GM10248 (cell line): ENCODE results near the gene DENND4A.

Source experiments
- CTCF ChIA-PET: fragments of 300-600 bp; sonication (Branson Sonifier 250); formaldehyde crosslinking; extraction: SDS; loops from one replicate; lab custom pipeline; 2021; ENCODE audit warnings: antibody characterized with exemption; lab: Yijun Ruan, JAX
- POLR2A ChIA-PET: fragments of 350-650 bp; sonication (Branson Sonifier 250); formaldehyde crosslinking; extraction: SDS; loops from one replicate; lab custom pipeline; 2020; ENCODE audit warnings: antibody characterized with exemption; lab: Yijun Ruan, JAX
- DNase-seq: peaks from one replicate; pipeline ENCODE4 v3.0.0; 2012; ENCODE audit errors: extremely low spot score
- CTCF ChIP-seq: IDR thresholded peaks from 2 replicates; pipeline ENCODE4 v1.5.1; 2012; ENCODE audit warnings: mild to moderate bottlenecking, low read depth; ENCODE audit errors: extremely low read depth, missing control alignments, control extremely low read depth

DENND4A gene

DNA sequence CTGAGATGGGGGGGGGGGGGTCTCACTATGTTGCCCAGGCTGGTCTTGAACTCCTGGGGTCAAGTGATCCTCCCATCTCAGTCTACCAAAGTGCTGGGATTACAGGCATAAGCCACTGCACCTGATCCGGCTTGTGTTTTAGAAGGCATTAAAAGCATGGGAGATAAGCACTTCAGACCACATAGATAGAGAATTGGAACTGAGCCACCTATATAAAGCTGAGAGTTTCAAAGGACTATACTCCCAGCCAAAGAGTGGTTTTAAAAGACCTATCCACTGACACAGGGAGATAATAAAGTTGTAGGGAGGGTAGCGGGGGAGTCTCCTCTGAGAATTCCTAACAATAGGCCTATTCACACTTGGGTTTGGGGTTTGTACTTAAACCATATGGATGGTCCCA, 34.8 kb downstream of the DENND4A start:
- CTCF ChIA-PET: no interaction called here
- no peak for TF ChIP-seq CTCF

GRCh38 chr15:65752151-65752700, 39.9 kb downstream of the DENND4A start:
- DNase-seq: no peak
- no peak for TF ChIP-seq CTCF
- ChIA-PET CTCF (no interaction called here), POLR2A (no interaction called here)

More for the DNA sequence above, 34.8 kb downstream of the DENND4A start:
- POLR2A ChIA-PET: interaction anchor here (0.5 kb wide), 1 partner anchor 11 kb away, joined by 4 read pairs; no protein-coding TSS in a partner anchor
- DNase-seq: no peak

DNA sequence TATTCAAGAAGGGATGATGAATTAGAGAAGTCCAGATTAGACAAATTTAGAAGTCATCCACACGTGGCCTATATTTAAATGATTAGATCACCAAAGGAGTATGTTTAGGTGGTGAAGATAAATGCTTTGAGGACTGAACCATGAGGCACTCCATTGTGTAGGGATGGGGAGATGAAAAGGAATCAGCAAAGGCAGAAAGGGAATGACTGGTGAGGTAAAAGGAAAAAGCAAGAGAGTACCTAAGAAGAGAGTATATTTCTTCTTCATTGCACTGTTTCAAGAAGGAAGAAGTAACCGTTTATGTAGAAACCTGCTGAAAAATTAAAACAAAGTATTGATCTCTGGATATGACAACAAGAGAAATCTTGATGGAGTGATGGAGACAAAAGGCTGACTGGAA, 40.7 kb downstream of the DENND4A start:
- no peak for DNase-seq
- ChIA-PET CTCF (no interaction called here), POLR2A (no interaction called here)
- TF ChIP-seq CTCF: no peak

- CTCF ChIA-PET: interaction anchor here (1.5 to 1.6 kb wide), 3 partner anchors 8 to 20 kb away, joined by 4 to 5 read pairs (median 4); no protein-coding TSS in a partner anchor
- POLR2A ChIA-PET: interaction anchor here (0.7 kb wide), 1 partner anchor 39 kb away, joined by 5 read pairs; no protein-coding TSS in a partner anchor
- DNase-seq: no peak
- TF ChIP-seq CTCF: no peak
Observed at GRCh38 chr15:65747265-65747664, 44.8 kb downstream of the DENND4A start.

- no peak for TF ChIP-seq CTCF
- ChIA-PET CTCF (no interaction called here), POLR2A (no interaction called here)
- no peak for DNase-seq
Observed at GRCh38 chr15:65743637-65744252, 48.3 kb downstream of the DENND4A start.

- CTCF ChIA-PET: interaction anchor here (1.5 kb wide), 1 partner anchor 85 kb away, joined by 4 read pairs; no protein-coding TSS in a partner anchor
- POLR2A ChIA-PET: interaction anchor here (0.6 kb wide), 1 partner anchor 760 kb away, joined by 4 read pairs; no protein-coding TSS in a partner anchor
- DNase-seq: no peak
- no peak for TF ChIP-seq CTCF
Observed at GRCh38 chr15:65740148-65740547, 51.9 kb downstream of the DENND4A start.
